Peyer's patch (tissue), 4 donors: Measurements from ENCODE around the gene SMIM14.

Source experiments
- POLR2A ChIP-seq, 2 donors: fragments of 450-650 bp; IDR thresholded peaks; one replicate each; pipeline ENCODE4 v1.5.1; 2017; ENCODE audit warnings: antibody characterized with exemption in 2 of 2, mild to moderate bottlenecking in 2 of 2, moderate library complexity in 2 of 2
- TF ChIP-seq, protein P1 (sequence below), 6 experiments: fragments of 450-650 bp in 4 of 6; fragments of 200-600 bp in 2 of 6; sonication (generic) in 1 of 6; IDR thresholded peaks; one replicate each; pipeline ENCODE4 v1.5.1; 2017 to 2019; ENCODE audit warnings: antibody characterized with exemption in 6 of 6, mild to moderate bottlenecking in 3 of 6, moderate library complexity in 1 of 6

GRCh38 chr4:39631700-39632079 lies 7.0 kb downstream of the SMIM14 start:
- TF ChIP-seq, protein P1, sequence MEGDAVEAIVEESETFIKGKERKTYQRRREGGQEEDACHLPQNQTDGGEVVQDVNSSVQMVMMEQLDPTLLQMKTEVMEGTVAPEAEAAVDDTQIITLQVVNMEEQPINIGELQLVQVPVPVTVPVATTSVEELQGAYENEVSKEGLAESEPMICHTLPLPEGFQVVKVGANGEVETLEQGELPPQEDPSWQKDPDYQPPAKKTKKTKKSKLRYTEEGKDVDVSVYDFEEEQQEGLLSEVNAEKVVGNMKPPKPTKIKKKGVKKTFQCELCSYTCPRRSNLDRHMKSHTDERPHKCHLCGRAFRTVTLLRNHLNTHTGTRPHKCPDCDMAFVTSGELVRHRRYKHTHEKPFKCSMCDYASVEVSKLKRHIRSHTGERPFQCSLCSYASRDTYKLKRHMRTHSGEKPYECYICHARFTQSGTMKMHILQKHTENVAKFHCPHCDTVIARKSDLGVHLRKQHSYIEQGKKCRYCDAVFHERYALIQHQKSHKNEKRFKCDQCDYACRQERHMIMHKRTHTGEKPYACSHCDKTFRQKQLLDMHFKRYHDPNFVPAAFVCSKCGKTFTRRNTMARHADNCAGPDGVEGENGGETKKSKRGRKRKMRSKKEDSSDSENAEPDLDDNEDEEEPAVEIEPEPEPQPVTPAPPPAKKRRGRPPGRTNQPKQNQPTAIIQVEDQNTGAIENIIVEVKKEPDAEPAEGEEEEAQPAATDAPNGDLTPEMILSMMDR (IDR thresholded peaks at IDR 0.05): no peak
- TF ChIP-seq POLR2A (IDR thresholded peaks at IDR 0.05): no peak
